HG02763 (cell line): Measurements from ENCODE around the gene CHST13.
"Not testable (repeated sequence)": the region's sequence is repeated elsewhere in the genome, so short reads cannot be mapped to it uniquely, and the experiment has no call there.

ENCODE experiments used
- ATAC-seq: cut with Tn5 transposase; IDR thresholded peaks from one replicate; pipeline ENCODE4 v1.9.1; 2021; ENCODE audit warnings: mild to moderate bottlenecking, moderate library complexity; ENCODE audit not compliant: unreplicated experiment

Gene CHST13

DNA sequence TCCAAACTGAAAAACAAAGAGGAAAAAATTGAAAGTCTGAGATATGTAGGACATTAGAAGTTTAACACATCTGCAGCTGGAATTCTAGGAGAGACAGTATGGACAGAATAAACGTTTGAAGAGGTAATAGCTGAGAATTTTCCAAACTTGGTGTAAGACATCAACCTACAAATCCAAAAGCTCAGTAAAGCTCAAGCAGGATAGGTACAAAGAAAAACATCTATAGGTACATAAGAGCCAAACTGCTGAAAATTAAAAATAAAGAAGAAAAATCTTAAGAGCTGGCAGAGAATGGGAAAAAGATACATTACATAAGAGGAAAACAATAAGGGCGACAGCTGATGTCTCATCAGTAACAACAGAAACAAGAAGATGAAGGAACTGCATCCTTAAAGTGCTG lies 57.6 kb downstream of the CHST13 start:
- ATAC-seq = no peak

GRCh38 chr3:126582311-126582710 lies 58.4 kb downstream of the CHST13 start:
- no peak for ATAC-seq

DNA sequence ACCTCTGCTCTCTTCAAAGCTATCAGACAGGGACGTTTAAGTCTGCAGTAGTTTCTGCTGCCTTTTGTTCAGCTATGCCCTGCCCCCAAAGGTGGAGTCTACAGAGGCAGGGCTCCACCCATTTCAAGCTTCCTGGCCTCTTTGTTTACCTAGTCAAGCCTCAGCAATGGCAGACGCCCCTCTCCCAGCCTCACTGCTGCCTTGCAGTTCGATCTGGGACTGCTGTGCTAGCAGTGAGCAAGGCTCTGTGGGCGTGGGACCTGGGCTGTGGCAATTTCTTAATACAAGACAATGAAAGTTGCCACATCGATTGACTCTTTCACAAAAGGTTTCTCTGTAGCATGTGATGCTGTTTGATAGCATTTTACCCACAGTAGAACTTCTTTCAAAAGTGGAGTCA lies 67.6 kb downstream of the CHST13 start:
- ATAC-seq = not testable (repeated sequence)
